Common myeloid progenitor, CD34-positive (primary cell): ENCODE results near the gene OR52M1.

Experiments
- CTCF ChIA-PET: fragments of 350-600 bp; sonication (Branson Sonifier 250); formaldehyde crosslinking; loops from one replicate; lab custom pipeline; 2021; ENCODE audit warnings: antibody characterized with exemption; lab: Charles Lee
- POLR2A ChIA-PET: fragments of 350-600 bp; sonication (Branson Sonifier 250); formaldehyde crosslinking; loops from one replicate; lab custom pipeline; 2021; ENCODE audit warnings: antibody characterized with exemption; lab: Charles Lee
- DNase-seq, 3 donors: peaks; one replicate each; pipeline versions ENCODE4 v3.0.0 to v3.0.0-alpha.2; 2013
- H3K27ac ChIP-seq, 2 experiments: 1 replicate in 1 of 2; 2 replicates in 1 of 2; pipeline ENCODE4 v1.7.0; 2013; ENCODE audit warnings: inconsistent platforms in 2 of 2, low read length in 2 of 2, mild to moderate bottlenecking in 2 of 2, low read depth in 1 of 2, moderate library complexity in 1 of 2; ENCODE audit not compliant: severe bottlenecking in 2 of 2, insufficient read depth in 1 of 2, poor library complexity in 1 of 2
- H3K27me3 ChIP-seq, 5 experiments: replicated peaks in 2 of 5; 1 replicate in 3 of 5; 2 replicates in 2 of 5; pipeline versions ENCODE4 v1.6.1 to v1.7.0; 2013; ENCODE audit warnings: low read length in 4 of 5, mild to moderate bottlenecking in 2 of 5, moderate library complexity in 2 of 5, inconsistent platforms in 1 of 5; ENCODE audit not compliant: insufficient read depth in 5 of 5, control insufficient read depth in 4 of 5
- H3K36me3 ChIP-seq, 4 experiments: 1 replicate in 2 of 4; 2 replicates in 2 of 4; pipeline versions ENCODE4 v1.6.1 to v1.7.0; 2013; ENCODE audit warnings: low read length in 3 of 4, control low read depth in 1 of 4, mild to moderate bottlenecking in 1 of 4; ENCODE audit not compliant: control insufficient read depth in 4 of 4, insufficient read depth in 4 of 4
- H3K4me1 ChIP-seq, 4 experiments: 1 replicate in 3 of 4; 2 replicates in 1 of 4; pipeline versions ENCODE4 v1.6.1 to v1.7.1; 2013; ENCODE audit warnings: low read length in 3 of 4, mild to moderate bottlenecking in 3 of 4, control low read depth in 1 of 4, inconsistent platforms in 1 of 4, moderate library complexity in 1 of 4; ENCODE audit not compliant: control insufficient read depth in 4 of 4, insufficient read depth in 4 of 4; ENCODE audit errors: control extremely low read depth in 1 of 4
- H3K4me3 ChIP-seq, 7 experiments: 1 replicate in 4 of 7; 2 replicates in 3 of 7; pipeline versions ENCODE4 v1.5.1 to v1.7.0; 2013; ENCODE audit warnings: mild to moderate bottlenecking in 7 of 7, low read length in 6 of 7, moderate library complexity in 6 of 7, inconsistent platforms in 2 of 7, low read depth in 2 of 7, control low read depth in 1 of 7; ENCODE audit not compliant: insufficient read depth in 4 of 7, control insufficient read depth in 1 of 7; ENCODE audit errors: extremely low read depth in 1 of 7
- H3K9me3 ChIP-seq, 5 experiments: 1 replicate in 4 of 5; 2 replicates in 1 of 5; pipeline versions ENCODE4 v1.6.1 to v1.7.1; 2013; ENCODE audit warnings: low read length in 4 of 5, mild to moderate bottlenecking in 2 of 5, inconsistent platforms in 1 of 5, low read depth in 1 of 5, moderate library complexity in 1 of 5; ENCODE audit not compliant: control insufficient read depth in 4 of 5, insufficient read depth in 2 of 5; ENCODE audit errors: control extremely low read depth in 1 of 5
- WGBS: methylation state at CpG from one replicate; pipeline ENCODE4 v1.1.5; 2013; ENCODE audit not compliant: insufficient coverage; 5-methylcytosine and 5-hydroxymethylcytosine counted together

The OR52M1 gene

DNA sequence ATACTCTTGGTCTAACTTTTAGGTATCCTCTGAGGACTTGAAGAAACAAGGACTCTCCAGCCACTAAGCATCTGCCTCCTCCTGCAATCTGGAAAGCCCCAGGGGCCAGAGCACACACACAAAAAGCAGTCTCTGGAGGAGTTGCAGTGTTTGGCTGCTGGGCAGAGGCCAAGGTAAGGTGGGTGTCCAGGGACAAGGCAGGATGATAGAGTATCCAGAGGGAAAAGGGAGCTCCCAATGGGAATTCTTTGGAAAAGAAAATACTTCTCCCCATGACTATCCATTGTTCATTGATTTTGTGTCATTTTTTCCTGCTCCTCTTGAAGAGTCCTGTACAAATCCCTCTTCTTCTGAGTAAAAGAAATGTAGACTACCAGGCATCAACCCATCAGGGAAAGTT, 36.5 kb downstream of the OR52M1 start, which contains the start of gene OR52I2:
TSS of gene OR52I2 (plus strand) at position 301 of the 400 bp plus-strand sequence.
- Histone ChIP-seq H3K27me3 (peaks cover 0 to 26% (median 22%) of the 10 kb centered on the region in 5 experiments), H3K9me3 (no peaks in the 10 kb centered on the region), H3K4me1 (peaks cover 0 to under 1% (median 0%) of the 10 kb centered on the region in 4 experiments), H3K36me3 (no peaks in the 10 kb centered on the region), H3K27ac (no peak within 1 kb of the TSS), H3K4me3 (no peak within 1 kb of the TSS)
- DNase-seq, result no peak
- ChIA-PET POLR2A (no interaction called here), CTCF (interaction anchor here (0.7 kb wide), 1 partner anchor 9 kb away, joined by 3 read pairs; no protein-coding TSS in a partner anchor)

DNA sequence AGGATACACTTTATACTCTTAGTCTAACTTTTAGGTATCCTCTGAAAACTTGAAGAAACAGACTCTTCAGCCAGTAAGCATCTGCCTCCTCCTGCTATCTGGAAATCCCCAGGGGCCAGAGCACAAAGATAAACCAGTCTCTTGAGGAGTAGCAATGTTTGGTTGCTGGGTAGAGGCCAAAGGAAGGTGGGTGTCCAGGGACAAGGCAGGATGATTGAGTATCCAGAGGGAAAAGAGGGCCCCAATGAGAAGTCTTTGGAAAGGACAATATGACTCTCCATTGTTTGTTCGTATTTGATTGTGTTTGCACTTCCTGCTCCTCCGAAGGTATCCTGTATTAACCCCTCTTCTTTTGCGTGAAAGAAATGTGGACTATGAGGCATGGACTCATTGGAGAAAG, 44.0 kb downstream of the OR52M1 start:
- CTCF ChIA-PET, result no interaction called here
- Histone ChIP-seq H3K9me3 (no peaks in the 10 kb centered on the region), H3K27me3 (peaks cover 0 to 8% (median 0%) of the 10 kb centered on the region in 5 experiments), H3K4me1 (no peaks in the 10 kb centered on the region), H3K36me3 (no peaks in the 10 kb centered on the region), H3K4me3 (no peak overlapping the region), H3K27ac (no peak overlapping the region)
- WGBS, result 75% methylated on average over 2 of the region's 3 CpGs
- DNase-seq, result no peak
- POLR2A ChIA-PET, result no interaction called here

DNA sequence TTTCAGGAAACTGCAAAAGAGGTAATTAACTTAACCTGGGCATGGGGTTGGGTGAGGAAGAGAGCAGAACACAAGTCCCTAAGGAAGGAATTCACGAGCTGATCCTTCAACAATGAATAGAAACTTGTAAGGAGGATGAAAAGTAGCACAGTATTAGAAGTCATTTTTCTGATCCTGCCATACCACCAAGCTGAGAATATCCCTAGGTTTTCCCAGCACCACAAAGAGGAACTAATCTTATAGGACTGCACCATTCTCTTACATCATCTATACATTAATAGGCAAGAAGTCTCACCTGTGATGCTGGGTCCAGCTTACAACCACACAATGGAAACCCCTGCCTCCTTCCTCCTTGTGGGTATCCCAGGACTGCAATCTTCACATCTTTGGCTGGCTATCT, 48.7 kb downstream of the OR52M1 start, which contains the start of gene OR52I1:
TSS of gene OR52I1 (plus strand) at position 301 of the 400 bp plus-strand sequence. CDS start at position 301, 0 bp downstream.
- peaks cover 0 to 5% (median 0%) of the 10 kb centered on the region in 4 experiments for H3K4me1 ChIP-seq
- CTCF ChIA-PET, result interaction anchor here (1.8 kb wide), 1 partner anchor 406 kb away, joined by 4 read pairs; no protein-coding TSS in a partner anchor
- POLR2A ChIA-PET, result no interaction called here
- H3K4me3 ChIP-seq, result no peak within 1 kb of the TSS
- no peak for DNase-seq
- peaks cover 0 to 15% (median 7%) of the 10 kb centered on the region in 4 experiments for H3K36me3 ChIP-seq
- no peaks in the 10 kb centered on the region for H3K9me3 ChIP-seq
- WGBS, result no CpG with 5 or more reads among the region's 1 CpG
- H3K27ac ChIP-seq, result no peak within 1 kb of the TSS
- H3K27me3 ChIP-seq, result peaks cover 0 to 4% (median 0%) of the 10 kb centered on the region in 5 experiments
